GM23338 (cell line): ENCODE data around the gene ZYX. TPM values are rescaled to one million over a fixed set of nuclear protein-coding genes. Genes with fewer than 3 reads are reported as not detected.

Experiments used
- ATAC-seq: fragments of 200-7000 bp; cut with Tn5 transposase; 3 replicates; pipeline ENCODE4 v1.9.1; 2020
- DNase-seq: peaks from one replicate; pipeline ENCODE4 v3.0.0-alpha.2; 2015; ENCODE audit warnings: low spot score
- H2AFZ ChIP-seq: fragments of 200-600 bp; sonication (generic); 2 replicates; pipeline ENCODE4 v1.8.0; 2016; ENCODE audit warnings: antibody characterized with exemption, mild to moderate bottlenecking, moderate library complexity
- H3F3A ChIP-seq: fragments of 200-600 bp; sonication (generic); replicated peaks from 2 replicates; pipeline ENCODE4 v1.8.0; 2017; ENCODE audit warnings: antibody characterized with exemption, mixed run types, low read depth
- H3K27ac ChIP-seq: fragments of 200-600 bp; sonication (generic); 2 replicates; pipeline ENCODE4 v1.6.1; 2016; ENCODE audit warnings: low read depth
- H3K27me3 ChIP-seq: fragments of 200-600 bp; sonication (generic); 2 replicates; pipeline ENCODE4 v1.8.0; 2016; ENCODE audit warnings: mild to moderate bottlenecking, mixed run types, moderate library complexity; ENCODE audit not compliant: insufficient read depth
- H3K36me3 ChIP-seq: fragments of 200-600 bp; sonication (generic); 2 replicates; pipeline ENCODE4 v1.8.0; 2016; ENCODE audit warnings: mild to moderate bottlenecking; ENCODE audit not compliant: insufficient read depth
- H3K4me1 ChIP-seq: fragments of 200-600 bp; sonication (generic); 2 replicates; pipeline ENCODE4 v1.8.0; 2016; ENCODE audit warnings: mild to moderate bottlenecking, moderate library complexity; ENCODE audit not compliant: insufficient read depth
- H3K4me2 ChIP-seq: fragments of 200-600 bp; sonication (generic); 2 replicates; pipeline ENCODE4 v1.7.1; 2017; ENCODE audit warnings: mixed run types
- H3K4me3 ChIP-seq: fragments of 200-600 bp; sonication (generic); 2 replicates; pipeline ENCODE4 v1.6.1; 2016; ENCODE audit warnings: mixed run types
- H3K79me2 ChIP-seq: fragments of 200-600 bp; sonication (generic); replicated peaks from 2 replicates; pipeline ENCODE4 v1.8.0; 2017; ENCODE audit warnings: mild to moderate bottlenecking; ENCODE audit not compliant: insufficient read depth
- H3K9me2 ChIP-seq: fragments of 200-600 bp; sonication (generic); 2 replicates; pipeline ENCODE4 v1.8.0; 2017; ENCODE audit not compliant: insufficient read depth
- H4K20me1 ChIP-seq: fragments of 200-600 bp; sonication (generic); replicated peaks from 2 replicates; pipeline ENCODE4 v1.8.0; 2017; ENCODE audit warnings: mild to moderate bottlenecking; ENCODE audit not compliant: insufficient read depth
- H3K27ac Mint-ChIP-seq: 2 replicates; pipeline ENCODE4 v1.8.0; 2020; ENCODE audit warnings: inconsistent platforms, mild to moderate bottlenecking, moderate library complexity, mixed read lengths
- H3K27me3 Mint-ChIP-seq: 3 replicates; pipeline ENCODE4 v1.8.0; 2022; ENCODE audit warnings: low read depth, mild to moderate bottlenecking, moderate library complexity, mixed read lengths, inconsistent platforms; ENCODE audit not compliant: insufficient read depth, poor library complexity
- H3K36me3 Mint-ChIP-seq: 3 replicates; pipeline ENCODE4 v1.8.0; 2021; ENCODE audit warnings: low read depth, mild to moderate bottlenecking, inconsistent platforms, moderate library complexity, mixed read lengths
- H3K4me1 Mint-ChIP-seq: 3 replicates; pipeline ENCODE4 v1.8.0; 2020; ENCODE audit warnings: mild to moderate bottlenecking, inconsistent platforms, mixed read lengths
- H3K4me3 Mint-ChIP-seq: 3 replicates; pipeline ENCODE4 v1.8.0; 2021; ENCODE audit warnings: moderate library complexity, mild to moderate bottlenecking, inconsistent platforms, mixed read lengths
- H3K9me3 Mint-ChIP-seq: 3 replicates; pipeline ENCODE4 v1.8.0; 2020; ENCODE audit warnings: moderate library complexity, mild to moderate bottlenecking, inconsistent platforms, mixed read lengths
- CREB1 ChIP-seq: fragments of 250-450 bp; sonication (Bioruptor Pico); IDR thresholded peaks from 2 replicates; pipeline ENCODE4 v1.5.0; 2020; ENCODE audit warnings: low read depth, mild to moderate bottlenecking, moderate library complexity
- NANOG ChIP-seq: IDR thresholded peaks from 2 replicates; pipeline ENCODE4 v1.6.1; 2016; ENCODE audit warnings: antibody characterized with exemption, borderline replicate concordance
- POLR2AphosphoS5 ChIP-seq: IDR thresholded peaks from 2 replicates; pipeline ENCODE4 v1.6.1; 2016; ENCODE audit warnings: antibody characterized with exemption, low read depth
- STAT1 ChIP-seq: IDR thresholded peaks from one replicate; pipeline ENCODE4 v1.6.1; 2016; ENCODE audit warnings: antibody characterized with exemption; ENCODE audit not compliant: unreplicated experiment
- ZNF114 ChIP-seq: fragments of 250-450 bp; sonication (Bioruptor Pico); IDR thresholded peaks from 2 replicates; pipeline ENCODE4 v1.5.0; 2020; ENCODE audit warnings: mild to moderate bottlenecking, moderate library complexity
- polyA plus RNA-seq: library from polyadenylated mRNA; unstranded; fragments of >200 nt; fragmentation: Nextera tagmentation; extraction: Ambion mirVana; gene quantifications from 2 replicates; pipeline ENCODE4 v1.2.1, GENCODE V29; 2016
- total RNA-seq: library from RNA; depleted of rRNA; stranded (reverse); fragments of >200 nt; shearing (Covaris generic); gene quantifications from 2 replicates; pipeline ENCODE4 v1.2.3, GENCODE V29; 2014
- TF ChIP-seq, protein P1 (sequence below): fragments of 250-450 bp; sonication (Bioruptor Pico); IDR thresholded peaks from 2 replicates; pipeline ENCODE4 v1.5.0; 2020; ENCODE audit warnings: mild to moderate bottlenecking, moderate library complexity
- TF ChIP-seq, protein P2 (sequence below), 2 experiments: fragments of 200-600 bp in 1 of 2; sonication (generic) in 1 of 2; conservative IDR thresholded peaks; 2 replicates each; pipeline versions ENCODE4 v1.5.1 to v1.6.1; 2016 to 2017; ENCODE audit warnings: antibody characterized with exemption in 2 of 2, low read depth in 2 of 2, mild to moderate bottlenecking in 2 of 2, moderate library complexity in 1 of 2
- TF ChIP-seq, protein P3 (sequence below): IDR thresholded peaks from 2 replicates; pipeline ENCODE4 v1.6.1; 2016; ENCODE audit warnings: antibody characterized with exemption
- TF ChIP-seq, protein P4 (sequence below): IDR thresholded peaks from one replicate; pipeline ENCODE4 v1.6.1; 2018; ENCODE audit warnings: antibody characterized with exemption; ENCODE audit not compliant: unreplicated experiment

The ZYX gene
- total and polyA plus RNA-seq, 2 experiments from 2014 or later, result 111 to 141 TPM

DNA sequence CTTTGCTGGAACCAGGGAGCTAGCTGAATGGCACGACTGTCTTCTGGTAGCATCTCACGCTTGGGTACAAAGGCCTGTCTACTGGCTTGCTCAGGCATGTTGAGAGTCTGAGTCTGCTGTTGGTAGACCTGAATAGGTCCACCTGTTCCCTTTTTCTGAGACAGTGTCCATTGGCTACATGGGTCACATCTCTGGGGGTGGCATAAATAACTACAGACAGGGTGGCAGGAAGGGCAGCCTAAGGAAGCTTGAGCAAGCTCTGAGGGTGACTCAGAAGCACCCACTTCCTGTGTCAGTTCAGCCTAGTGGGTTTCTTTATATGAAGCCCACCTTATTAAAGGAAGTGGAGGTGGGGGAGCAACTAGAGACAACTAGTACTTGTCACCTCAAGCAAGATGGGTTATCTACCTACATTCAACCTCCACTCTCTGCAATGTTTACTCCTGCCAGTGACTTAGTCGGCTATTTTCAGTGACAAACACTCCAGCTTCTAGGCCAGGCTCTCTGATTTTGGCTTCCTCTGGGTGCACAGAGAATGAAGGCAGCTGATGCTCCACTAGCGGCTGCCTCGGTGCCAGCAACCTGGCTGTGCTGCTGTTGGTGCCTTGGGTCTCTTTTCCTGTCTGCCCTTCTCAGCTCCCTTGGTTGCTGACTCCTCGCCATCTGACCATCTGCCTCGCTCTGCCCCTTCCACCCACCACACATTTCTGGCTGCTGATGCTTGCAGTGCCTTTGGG is 5.7 kb upstream of the ZYX start:
- no peak overlapping the region for H3K4me3 Mint-ChIP-seq
- no peak overlapping the region for H3K4me3 ChIP-seq
- peaks cover 52% of the 10 kb centered on the region for H3K4me1 Mint-ChIP-seq
- peaks cover 9% of the 10 kb centered on the region for H3K27me3 Mint-ChIP-seq
- H3K27me3 ChIP-seq, result no peaks in the 10 kb centered on the region
- peaks cover 8% of the 10 kb centered on the region; the same call in 1 of the 2 replicates for H3K79me2 ChIP-seq
- TF ChIP-seq, protein P1, sequence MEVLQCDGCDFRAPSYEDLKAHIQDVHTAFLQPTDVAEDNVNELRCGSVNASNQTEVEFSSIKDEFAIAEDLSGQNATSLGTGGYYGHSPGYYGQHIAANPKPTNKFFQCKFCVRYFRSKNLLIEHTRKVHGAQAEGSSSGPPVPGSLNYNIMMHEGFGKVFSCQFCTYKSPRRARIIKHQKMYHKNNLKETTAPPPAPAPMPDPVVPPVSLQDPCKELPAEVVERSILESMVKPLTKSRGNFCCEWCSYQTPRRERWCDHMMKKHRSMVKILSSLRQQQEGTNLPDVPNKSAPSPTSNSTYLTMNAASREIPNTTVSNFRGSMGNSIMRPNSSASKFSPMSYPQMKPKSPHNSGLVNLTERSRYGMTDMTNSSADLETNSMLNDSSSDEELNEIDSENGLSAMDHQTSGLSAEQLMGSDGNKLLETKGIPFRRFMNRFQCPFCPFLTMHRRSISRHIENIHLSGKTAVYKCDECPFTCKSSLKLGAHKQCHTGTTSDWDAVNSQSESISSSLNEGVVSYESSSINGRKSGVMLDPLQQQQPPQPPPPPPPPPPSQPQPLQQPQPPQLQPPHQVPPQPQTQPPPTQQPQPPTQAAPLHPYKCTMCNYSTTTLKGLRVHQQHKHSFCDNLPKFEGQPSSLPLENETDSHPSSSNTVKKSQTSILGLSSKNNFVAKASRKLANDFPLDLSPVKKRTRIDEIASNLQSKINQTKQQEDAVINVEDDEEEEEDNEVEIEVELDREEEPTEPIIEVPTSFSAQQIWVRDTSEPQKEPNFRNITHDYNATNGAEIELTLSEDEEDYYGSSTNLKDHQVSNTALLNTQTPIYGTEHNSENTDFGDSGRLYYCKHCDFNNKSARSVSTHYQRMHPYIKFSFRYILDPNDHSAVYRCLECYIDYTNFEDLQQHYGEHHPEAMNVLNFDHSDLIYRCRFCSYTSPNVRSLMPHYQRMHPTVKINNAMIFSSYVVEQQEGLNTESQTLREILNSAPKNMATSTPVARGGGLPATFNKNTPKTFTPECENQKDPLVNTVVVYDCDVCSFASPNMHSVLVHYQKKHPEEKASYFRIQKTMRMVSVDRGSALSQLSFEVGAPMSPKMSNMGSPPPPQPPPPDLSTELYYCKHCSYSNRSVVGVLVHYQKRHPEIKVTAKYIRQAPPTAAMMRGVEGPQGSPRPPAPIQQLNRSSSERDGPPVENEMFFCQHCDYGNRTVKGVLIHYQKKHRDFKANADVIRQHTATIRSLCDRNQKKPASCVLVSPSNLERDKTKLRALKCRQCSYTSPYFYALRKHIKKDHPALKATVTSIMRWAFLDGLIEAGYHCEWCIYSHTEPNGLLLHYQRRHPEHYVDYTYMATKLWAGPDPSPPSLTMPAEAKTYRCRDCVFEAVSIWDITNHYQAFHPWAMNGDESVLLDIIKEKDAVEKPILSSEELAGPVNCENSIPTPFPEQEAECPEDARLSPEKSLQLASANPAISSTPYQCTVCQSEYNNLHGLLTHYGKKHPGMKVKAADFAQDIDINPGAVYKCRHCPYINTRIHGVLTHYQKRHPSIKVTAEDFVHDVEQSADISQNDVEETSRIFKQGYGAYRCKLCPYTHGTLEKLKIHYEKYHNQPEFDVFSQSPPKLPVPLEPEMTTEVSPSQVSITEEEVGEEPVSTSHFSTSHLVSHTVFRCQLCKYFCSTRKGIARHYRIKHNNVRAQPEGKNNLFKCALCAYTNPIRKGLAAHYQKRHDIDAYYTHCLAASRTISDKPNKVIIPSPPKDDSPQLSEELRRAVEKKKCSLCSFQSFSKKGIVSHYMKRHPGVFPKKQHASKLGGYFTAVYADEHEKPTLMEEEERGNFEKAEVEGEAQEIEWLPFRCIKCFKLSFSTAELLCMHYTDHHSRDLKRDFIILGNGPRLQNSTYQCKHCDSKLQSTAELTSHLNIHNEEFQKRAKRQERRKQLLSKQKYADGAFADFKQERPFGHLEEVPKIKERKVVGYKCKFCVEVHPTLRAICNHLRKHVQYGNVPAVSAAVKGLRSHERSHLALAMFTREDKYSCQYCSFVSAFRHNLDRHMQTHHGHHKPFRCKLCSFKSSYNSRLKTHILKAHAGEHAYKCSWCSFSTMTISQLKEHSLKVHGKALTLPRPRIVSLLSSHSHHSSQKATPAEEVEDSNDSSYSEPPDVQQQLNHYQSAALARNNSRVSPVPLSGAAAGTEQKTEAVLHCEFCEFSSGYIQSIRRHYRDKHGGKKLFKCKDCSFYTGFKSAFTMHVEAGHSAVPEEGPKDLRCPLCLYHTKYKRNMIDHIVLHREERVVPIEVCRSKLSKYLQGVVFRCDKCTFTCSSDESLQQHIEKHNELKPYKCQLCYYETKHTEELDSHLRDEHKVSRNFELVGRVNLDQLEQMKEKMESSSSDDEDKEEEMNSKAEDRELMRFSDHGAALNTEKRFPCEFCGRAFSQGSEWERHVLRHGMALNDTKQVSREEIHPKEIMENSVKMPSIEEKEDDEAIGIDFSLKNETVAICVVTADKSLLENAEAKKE (CRISPR knock-in tag), result no peak
- TF ChIP-seq ZNF114 (CRISPR knock-in tag), result no peak
- no peak for TF ChIP-seq POLR2AphosphoS5
- TF ChIP-seq NANOG, result no peak
- TF ChIP-seq, protein P2, sequence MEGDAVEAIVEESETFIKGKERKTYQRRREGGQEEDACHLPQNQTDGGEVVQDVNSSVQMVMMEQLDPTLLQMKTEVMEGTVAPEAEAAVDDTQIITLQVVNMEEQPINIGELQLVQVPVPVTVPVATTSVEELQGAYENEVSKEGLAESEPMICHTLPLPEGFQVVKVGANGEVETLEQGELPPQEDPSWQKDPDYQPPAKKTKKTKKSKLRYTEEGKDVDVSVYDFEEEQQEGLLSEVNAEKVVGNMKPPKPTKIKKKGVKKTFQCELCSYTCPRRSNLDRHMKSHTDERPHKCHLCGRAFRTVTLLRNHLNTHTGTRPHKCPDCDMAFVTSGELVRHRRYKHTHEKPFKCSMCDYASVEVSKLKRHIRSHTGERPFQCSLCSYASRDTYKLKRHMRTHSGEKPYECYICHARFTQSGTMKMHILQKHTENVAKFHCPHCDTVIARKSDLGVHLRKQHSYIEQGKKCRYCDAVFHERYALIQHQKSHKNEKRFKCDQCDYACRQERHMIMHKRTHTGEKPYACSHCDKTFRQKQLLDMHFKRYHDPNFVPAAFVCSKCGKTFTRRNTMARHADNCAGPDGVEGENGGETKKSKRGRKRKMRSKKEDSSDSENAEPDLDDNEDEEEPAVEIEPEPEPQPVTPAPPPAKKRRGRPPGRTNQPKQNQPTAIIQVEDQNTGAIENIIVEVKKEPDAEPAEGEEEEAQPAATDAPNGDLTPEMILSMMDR (conservative IDR thresholded peaks at IDR 0.05; ENCODE audit: low read depth in 2 of 2), result no peak
- TF ChIP-seq, protein P3, sequence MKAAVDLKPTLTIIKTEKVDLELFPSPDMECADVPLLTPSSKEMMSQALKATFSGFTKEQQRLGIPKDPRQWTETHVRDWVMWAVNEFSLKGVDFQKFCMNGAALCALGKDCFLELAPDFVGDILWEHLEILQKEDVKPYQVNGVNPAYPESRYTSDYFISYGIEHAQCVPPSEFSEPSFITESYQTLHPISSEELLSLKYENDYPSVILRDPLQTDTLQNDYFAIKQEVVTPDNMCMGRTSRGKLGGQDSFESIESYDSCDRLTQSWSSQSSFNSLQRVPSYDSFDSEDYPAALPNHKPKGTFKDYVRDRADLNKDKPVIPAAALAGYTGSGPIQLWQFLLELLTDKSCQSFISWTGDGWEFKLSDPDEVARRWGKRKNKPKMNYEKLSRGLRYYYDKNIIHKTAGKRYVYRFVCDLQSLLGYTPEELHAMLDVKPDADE, result no peak
- no peak for TF ChIP-seq CREB1 (CRISPR knock-in tag)
- TF ChIP-seq STAT1, result no peak
- TF ChIP-seq, protein P4, sequence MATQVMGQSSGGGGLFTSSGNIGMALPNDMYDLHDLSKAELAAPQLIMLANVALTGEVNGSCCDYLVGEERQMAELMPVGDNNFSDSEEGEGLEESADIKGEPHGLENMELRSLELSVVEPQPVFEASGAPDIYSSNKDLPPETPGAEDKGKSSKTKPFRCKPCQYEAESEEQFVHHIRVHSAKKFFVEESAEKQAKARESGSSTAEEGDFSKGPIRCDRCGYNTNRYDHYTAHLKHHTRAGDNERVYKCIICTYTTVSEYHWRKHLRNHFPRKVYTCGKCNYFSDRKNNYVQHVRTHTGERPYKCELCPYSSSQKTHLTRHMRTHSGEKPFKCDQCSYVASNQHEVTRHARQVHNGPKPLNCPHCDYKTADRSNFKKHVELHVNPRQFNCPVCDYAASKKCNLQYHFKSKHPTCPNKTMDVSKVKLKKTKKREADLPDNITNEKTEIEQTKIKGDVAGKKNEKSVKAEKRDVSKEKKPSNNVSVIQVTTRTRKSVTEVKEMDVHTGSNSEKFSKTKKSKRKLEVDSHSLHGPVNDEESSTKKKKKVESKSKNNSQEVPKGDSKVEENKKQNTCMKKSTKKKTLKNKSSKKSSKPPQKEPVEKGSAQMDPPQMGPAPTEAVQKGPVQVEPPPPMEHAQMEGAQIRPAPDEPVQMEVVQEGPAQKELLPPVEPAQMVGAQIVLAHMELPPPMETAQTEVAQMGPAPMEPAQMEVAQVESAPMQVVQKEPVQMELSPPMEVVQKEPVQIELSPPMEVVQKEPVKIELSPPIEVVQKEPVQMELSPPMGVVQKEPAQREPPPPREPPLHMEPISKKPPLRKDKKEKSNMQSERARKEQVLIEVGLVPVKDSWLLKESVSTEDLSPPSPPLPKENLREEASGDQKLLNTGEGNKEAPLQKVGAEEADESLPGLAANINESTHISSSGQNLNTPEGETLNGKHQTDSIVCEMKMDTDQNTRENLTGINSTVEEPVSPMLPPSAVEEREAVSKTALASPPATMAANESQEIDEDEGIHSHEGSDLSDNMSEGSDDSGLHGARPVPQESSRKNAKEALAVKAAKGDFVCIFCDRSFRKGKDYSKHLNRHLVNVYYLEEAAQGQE, result no peak
- peaks cover 6% of the 10 kb centered on the region; the same call in 1 of the 2 replicates for H3K9me2 ChIP-seq
- no peaks in the 10 kb centered on the region; the same call in 2 of the 3 replicates for H3K9me3 Mint-ChIP-seq
- H3K27ac ChIP-seq, result no peak overlapping the region
- no peak overlapping the region for H2AFZ ChIP-seq
- H3K27ac Mint-ChIP-seq, result no peak overlapping the region
- ATAC-seq, result no peak
- peaks cover 3% of the 10 kb centered on the region; the same call in 1 of the 2 replicates for H3F3A ChIP-seq
- H4K20me1 ChIP-seq, result no peaks in the 10 kb centered on the region
- H3K36me3 ChIP-seq, result no peaks in the 10 kb centered on the region
- DNase-seq, result no peak
- no peak overlapping the region for H3K4me2 ChIP-seq
- peaks cover 11% of the 10 kb centered on the region; the same call in 2 of the 3 replicates for H3K36me3 Mint-ChIP-seq
- peaks cover 48% of the 10 kb centered on the region for H3K4me1 ChIP-seq
